H1 (cell line): Measurements from ENCODE around the gene SEC61B. TPM values are rescaled to one million over a fixed set of nuclear protein-coding genes. Genes with fewer than 3 reads are reported as not detected.

Source experiments
- BCL11A ChIP-seq, 2 experiments: IDR thresholded peaks; one replicate each; pipeline ENCODE4 v1.6.1; 2011; ENCODE audit warnings: low read depth in 2 of 2, low read length in 2 of 2, mild to moderate bottlenecking in 2 of 2
- CTCF ChIP-seq, 3 experiments: IDR thresholded peaks; 1 replicate in 2 of 3; 2 replicates in 1 of 3; pipeline versions ENCODE4 v1.5.1 to v1.6.1; 2011; ENCODE audit warnings: low read length in 3 of 3, mild to moderate bottlenecking in 3 of 3, inconsistent platforms in 2 of 3, low read depth in 1 of 3, moderate library complexity in 1 of 3; ENCODE audit not compliant: insufficient read depth in 1 of 3; ENCODE audit errors: control extremely low read depth in 1 of 3
- EZH2 ChIP-seq: fragments of 200-600 bp; sonication (generic); IDR thresholded peaks from 2 replicates; pipeline ENCODE4 v1.7.1; 2012; ENCODE audit warnings: low read depth, mild to moderate bottlenecking, moderate library complexity, low read length, inconsistent platforms; ENCODE audit not compliant: severe bottlenecking
- FOSL1 ChIP-seq: IDR thresholded peaks from 2 replicates; pipeline ENCODE4 v1.6.1; 2011; ENCODE audit warnings: mild to moderate bottlenecking, low read depth, low read length, moderate library complexity; ENCODE audit not compliant: insufficient read depth
- MAFK ChIP-seq: IDR thresholded peaks from 2 replicates; pipeline ENCODE4 v1.6.1; 2012; ENCODE audit warnings: low read depth, mild to moderate bottlenecking, improper control_type of control experiment, low read length
- SP2 ChIP-seq: IDR thresholded peaks from 2 replicates; pipeline ENCODE4 v1.6.1; 2012; ENCODE audit warnings: mild to moderate bottlenecking, low read length, inconsistent platforms
- polyA plus RNA-seq, 7 experiments: library from polyadenylated mRNA; depleted of rRNA in 3 of 7; stranded (reverse) in 5 of 7; unstranded in 2 of 7; fragments of >200 nt in 5 of 7; fragments of 200-250 nt in 2 of 7; gene quantifications; 1 replicate in 5 of 7; 2 replicates in 1 of 7; 4 replicates in 1 of 7; pipeline versions ENCODE4 v1.2.1 to v1.2.3, GENCODE V29; 2011 to 2013; ENCODE audit warnings: missing spikeins in 2 of 7, mixed read lengths in 2 of 7
- total RNA-seq: library from RNA; stranded (reverse); fragmentation: NEBNext Ultra II Directional; extraction: Animal tissue kit (Norgen Biotek cat#: 25700); gene quantifications from 2 replicates; pipeline ENCODE4 v1.2.1, GENCODE V29; 2021

The SEC61B gene
- total and polyA plus RNA-seq, 2 of the 8 experiments (the other 6 are each of a cell fraction or from before 2014, with no cell fraction given): 155 to 379 TPM

GRCh38 chr9:99181206-99181605 is 40.9 kb upstream of the SEC61B start (continued):
- no peak for TF ChIP-seq CTCF (IDR thresholded peaks at IDR 0.05; ENCODE audit: control extremely low read depth in 1 of 3, insufficient read depth in 1 of 3, low read depth in 1 of 3, low read length in 3 of 3)
- no peak for TF ChIP-seq MAFK
- TF ChIP-seq EZH2: no peak
- no peak for TF ChIP-seq SP2
- no peak for TF ChIP-seq BCL11A (IDR thresholded peaks at IDR 0.05; ENCODE audit: low read depth in 2 of 2, low read length in 2 of 2)
- TF ChIP-seq FOSL1: no peak
